HG03442 (cell line): Measurements from ENCODE around the gene SSH2.

Source experiments
- ATAC-seq: cut with Tn5 transposase; IDR thresholded peaks from one replicate; pipeline ENCODE4 v1.9.1; 2021; ENCODE audit warnings: mild to moderate bottlenecking, moderate library complexity; ENCODE audit not compliant: unreplicated experiment

Gene SSH2

GRCh38 chr17:29840884-29841283, 89.1 kb downstream of the SSH2 start:
- no peak for ATAC-seq

- ATAC-seq = no peak
These were observed 90.4 kb downstream of the SSH2 start for GRCh38 chr17:29839656-29840055.

- ATAC-seq = no peak
These were observed 91.1 kb downstream of the SSH2 start for GRCh38 chr17:29838961-29839360.

- no peak for ATAC-seq
These were observed 92.5 kb downstream of the SSH2 start for GRCh38 chr17:29837531-29837930.

- no peak for ATAC-seq
These were observed 93.4 kb downstream of the SSH2 start for GRCh38 chr17:29836643-29837042.

- no peak for ATAC-seq
These were observed 94.3 kb downstream of the SSH2 start for GRCh38 chr17:29835435-29836351.

GRCh38 chr17:29833801-29834200, 96.2 kb downstream of the SSH2 start:
- ATAC-seq = no peak

- ATAC-seq = no peak
These were observed 101.2 kb downstream of the SSH2 start for GRCh38 chr17:29828676-29829284.

- ATAC-seq = no peak
These were observed 102.8 kb downstream of the SSH2 start for GRCh38 chr17:29827179-29827578.

GRCh38 chr17:29826114-29826692, 103.8 kb downstream of the SSH2 start:
- no peak for ATAC-seq

- no peak for ATAC-seq
These were observed 104.4 kb downstream of the SSH2 start for GRCh38 chr17:29825604-29826003.

- no peak for ATAC-seq
These were observed 108.1 kb downstream of the SSH2 start for GRCh38 chr17:29821897-29822296.

- no peak for ATAC-seq
These were observed 109.6 kb downstream of the SSH2 start for GRCh38 chr17:29820425-29820824.

GRCh38 chr17:29807520-29808361, 122.3 kb downstream of the SSH2 start:
- no peak for ATAC-seq

GRCh38 chr17:29802246-29802645, 127.8 kb downstream of the SSH2 start:
- no peak for ATAC-seq

- ATAC-seq = no peak
These were observed 129.6 kb downstream of the SSH2 start for GRCh38 chr17:29800457-29800856.

- no peak for ATAC-seq
These were observed 133.4 kb downstream of the SSH2 start for GRCh38 chr17:29796652-29797051.

GRCh38 chr17:29793501-29793900, 136.5 kb downstream of the SSH2 start:
- ATAC-seq = no peak

- no peak for ATAC-seq
These were observed 138.5 kb downstream of the SSH2 start for GRCh38 chr17:29791336-29792080.
